NCI-H345 treated with DMSO at 0.1 percent for 48 hours (cell line): ENCODE results near the gene SPINDOC.
"Not testable (repeated sequence)": the region's sequence is repeated elsewhere in the genome, so short reads cannot be mapped to it uniquely, and the experiment has no call there.

ENCODE experiments used
- DNase-seq: peaks from one replicate; lab custom pipeline; 2025; ENCODE audit not compliant: unreplicated experiment; lab: John Stamatoyannopoulos, UW

The SPINDOC gene

DNA sequence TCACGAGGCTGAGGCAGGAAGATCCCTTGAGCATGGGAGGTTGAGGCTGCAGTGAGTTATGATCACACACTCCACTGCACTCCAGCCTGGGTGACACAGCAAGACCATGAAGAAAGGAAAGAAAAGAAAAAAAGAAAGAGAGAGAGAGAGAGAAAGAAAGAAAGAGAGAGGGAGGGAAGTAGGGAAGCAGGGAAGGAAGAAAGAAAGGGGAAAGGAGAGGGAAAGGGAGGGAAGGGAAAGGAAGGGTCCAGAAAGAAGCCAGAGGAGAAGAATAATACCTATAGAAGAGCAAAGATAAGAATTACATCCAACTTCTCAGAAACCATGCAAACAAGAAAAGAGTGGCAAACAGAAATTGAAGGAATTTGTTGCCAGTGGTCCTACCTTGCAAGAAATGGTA is 27.4 kb upstream of the SPINDOC start:
- no peak for DNase-seq

DNA sequence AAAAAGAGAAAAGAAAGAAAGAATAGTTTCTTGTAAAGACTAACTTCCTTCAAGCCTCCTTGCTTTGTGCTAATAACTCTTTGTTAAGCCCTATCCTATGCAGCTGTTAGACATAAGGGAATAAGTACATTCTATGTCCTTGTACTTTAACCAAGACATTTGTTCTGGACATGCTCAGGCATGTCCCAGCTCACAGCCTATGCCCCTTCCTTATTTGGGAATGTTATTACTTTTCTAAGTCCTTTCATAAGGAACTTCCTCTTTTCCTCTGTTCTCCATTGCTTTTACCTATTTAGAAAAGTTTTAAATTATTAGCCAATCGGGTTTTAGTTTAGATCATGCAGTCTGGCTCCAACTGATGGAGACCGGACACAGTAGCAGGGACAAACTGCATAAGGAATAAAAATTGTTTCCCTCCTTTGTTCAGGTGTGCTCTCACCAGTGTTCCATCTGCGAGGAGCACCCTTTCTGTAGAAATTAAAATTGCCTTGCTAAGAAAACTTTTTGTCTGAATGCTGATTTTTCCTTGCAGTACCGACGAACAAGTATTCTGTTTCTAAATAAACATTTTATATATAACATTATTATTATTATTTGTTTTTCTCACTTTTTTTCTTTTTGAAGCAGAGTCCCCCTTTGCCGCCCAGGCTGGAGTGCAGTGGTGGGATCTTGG is 21.6 kb upstream of the SPINDOC start:
- DNase-seq, result no peak

DNA sequence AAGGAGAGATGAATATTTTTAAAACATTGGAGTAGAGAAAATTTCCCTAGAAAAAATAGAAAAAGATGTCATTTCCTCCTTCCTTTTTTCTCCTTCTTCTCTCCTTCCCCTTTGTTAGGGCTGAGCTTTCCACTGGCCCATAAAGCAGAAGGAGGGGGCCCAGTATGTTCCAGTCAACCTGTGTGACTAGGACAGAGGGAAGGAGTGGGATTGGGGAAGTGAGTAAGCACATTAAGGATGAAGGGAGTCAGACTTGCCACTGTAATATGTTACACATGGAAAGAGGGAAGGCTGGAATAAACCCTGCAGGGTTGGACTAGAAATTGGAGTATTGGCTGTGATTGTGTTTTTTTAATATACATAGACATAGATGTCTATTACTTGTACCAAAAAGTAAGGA is 20.1 kb upstream of the SPINDOC start:
- DNase-seq, result no peak

DNA sequence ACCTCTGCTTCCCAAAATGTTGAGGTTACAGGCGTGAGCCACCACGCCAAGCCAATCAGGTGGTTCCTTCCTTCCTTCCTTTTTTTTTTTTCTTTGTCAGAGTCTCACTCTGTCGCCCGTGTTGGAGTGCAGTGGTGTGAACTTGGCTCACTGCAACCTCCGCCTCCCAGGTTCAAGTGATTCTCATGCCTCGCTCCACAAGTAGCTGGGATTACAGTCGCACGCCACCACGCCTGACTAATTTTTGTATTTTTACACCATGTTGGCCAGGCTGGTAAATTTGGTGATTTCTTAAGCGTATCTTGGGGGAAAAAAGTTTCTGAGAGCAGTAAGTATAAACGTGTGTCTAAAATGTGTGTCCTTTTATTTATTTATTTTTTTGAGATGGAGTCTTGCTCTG is 18.2 kb upstream of the SPINDOC start:
- no peak for DNase-seq

DNA sequence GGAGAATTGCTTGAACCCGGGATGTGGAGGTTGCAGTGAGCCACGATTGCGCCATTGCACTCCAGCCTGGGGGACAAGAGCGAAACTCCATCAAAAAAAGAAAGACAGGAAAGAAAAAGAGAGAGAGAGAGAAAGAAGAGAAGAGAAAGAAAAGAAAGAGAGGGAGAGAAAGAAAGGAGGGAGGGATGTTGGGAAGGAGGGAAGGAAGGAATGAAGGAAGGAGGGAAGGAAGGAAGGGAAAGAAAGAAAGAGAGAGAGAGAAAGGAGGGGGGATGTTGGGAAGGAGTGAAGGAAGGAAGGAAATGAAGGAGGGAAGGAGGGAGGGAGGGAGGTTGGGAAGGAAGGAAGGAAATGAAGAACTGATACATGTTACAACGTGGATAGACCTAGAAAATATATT is 12.3 kb upstream of the SPINDOC start:
- DNase-seq, result no peak

DNA sequence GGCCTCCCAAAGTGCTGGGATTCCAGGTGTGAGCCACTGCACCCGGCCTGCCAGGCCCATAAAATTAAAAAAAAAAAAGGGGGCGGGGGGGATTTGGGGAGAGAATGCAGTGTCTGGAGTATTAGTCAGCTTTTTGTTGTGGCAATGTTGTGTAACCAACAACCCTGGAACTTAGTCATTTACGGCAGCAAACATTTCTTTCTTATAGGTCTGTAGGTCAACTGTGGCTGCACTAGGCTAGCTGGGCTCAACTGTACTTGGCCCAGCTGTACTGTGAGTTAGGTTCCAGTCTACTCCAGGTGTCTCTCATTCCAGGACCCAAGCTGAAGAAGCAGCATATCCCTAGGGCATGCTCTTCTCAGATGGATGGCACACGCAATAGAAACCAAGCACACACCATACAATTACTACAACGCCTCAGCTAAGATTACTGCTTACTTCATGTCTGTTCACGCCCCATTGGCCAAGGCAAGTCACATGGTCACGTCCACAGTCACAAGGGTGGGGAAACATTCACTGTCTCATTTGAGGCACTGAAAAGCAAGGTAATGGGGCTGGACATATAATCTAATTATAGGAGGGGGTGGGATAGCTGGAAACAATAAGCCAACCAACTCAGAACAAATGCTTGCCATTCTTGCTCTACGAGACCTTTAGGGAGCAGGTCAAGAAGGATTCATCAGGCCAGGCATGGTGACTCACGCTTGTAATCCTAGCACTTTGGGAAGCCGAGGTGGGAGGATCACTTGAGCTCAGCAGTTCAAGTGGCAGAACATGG is 10.4 kb upstream of the SPINDOC start:
- DNase-seq, result no peak

DNA sequence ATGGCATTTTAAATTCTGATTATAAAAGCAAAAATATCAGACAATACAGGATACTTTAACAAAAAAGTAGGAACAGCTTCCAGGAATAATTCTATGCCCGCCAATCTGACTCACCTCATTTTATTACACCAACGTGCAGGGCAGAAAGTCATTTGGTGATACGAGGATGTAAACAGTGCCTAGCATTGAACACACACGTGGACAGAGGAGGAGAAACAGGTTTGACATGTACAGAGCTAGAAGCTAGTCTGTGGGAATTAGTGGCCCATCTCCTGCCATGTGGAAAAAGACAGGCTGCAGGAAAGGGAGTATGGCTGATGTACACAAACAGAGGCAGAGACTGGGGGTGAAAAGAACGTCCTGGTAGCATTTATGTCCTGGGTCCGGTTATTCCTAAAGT is 9.0 kb upstream of the SPINDOC start:
- no peak for DNase-seq

DNA sequence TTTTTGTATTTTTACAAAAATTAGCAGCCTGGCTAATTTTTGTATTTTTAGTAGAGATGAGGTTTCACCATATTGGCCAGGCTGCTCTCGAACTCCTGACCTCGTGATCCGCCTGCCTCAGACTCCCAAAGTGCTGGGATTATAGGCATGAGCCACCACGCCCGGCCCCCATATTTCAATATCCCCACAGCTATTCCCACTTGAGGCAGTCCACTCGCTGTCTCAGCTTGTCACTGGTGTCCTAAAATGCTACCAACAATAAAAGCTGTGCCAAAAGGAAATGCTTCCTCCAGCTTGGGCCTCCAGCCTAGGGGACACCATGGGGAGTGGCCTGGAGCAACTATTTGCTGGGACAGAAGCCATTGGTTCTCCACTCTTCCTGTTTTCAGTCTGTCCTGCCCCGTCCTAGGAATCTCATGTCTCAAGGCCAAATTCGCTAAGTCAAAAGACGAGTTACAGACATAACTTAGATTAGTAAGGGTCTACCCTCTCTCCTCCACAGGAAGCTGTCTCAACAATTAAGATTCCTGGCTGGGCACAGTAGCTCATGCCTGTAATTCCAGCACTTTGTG is 7.3 kb upstream of the SPINDOC start:
- no peak for DNase-seq

DNA sequence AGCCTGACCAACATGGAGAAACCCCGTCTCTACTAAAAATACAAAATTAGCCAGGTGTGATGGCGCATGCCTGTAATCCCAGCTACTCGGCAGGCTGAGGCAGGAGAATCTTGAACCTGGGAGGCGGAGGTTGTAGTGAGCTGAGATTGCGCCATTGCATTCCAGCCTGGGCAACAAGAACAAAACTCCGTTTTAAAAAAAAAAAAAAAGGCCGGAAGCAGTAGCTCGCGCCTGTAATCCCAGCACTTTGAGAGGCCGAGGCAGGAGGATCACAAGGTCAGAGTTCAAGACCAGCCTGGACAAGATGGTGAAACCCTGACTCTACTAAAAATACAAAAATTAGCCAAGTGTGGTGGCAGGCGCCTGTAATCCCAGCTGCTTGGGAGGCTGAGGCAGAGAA is 2.9 kb upstream of the SPINDOC start:
- not testable (repeated sequence) for DNase-seq

DNA sequence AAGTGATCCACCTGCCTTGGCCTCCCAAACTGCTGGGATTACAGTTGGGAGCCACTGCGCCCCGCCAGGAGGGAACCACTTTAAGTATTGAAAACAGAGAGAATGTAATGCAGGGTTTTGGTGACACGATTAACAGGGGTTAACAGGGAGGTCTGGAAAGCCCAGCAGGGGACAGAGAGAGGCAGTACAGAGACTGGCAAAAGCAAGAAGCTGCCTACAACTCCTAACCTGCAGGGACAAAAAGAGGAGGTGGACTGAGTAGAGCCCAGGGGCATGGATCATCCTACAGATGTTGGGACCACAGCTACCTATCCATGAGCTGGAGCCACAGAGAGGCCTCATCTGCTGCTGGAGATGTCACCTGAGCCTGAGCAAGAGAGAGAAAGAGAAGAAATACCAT is 1.7 kb upstream of the SPINDOC start:
- DNase-seq, result no peak

DNA sequence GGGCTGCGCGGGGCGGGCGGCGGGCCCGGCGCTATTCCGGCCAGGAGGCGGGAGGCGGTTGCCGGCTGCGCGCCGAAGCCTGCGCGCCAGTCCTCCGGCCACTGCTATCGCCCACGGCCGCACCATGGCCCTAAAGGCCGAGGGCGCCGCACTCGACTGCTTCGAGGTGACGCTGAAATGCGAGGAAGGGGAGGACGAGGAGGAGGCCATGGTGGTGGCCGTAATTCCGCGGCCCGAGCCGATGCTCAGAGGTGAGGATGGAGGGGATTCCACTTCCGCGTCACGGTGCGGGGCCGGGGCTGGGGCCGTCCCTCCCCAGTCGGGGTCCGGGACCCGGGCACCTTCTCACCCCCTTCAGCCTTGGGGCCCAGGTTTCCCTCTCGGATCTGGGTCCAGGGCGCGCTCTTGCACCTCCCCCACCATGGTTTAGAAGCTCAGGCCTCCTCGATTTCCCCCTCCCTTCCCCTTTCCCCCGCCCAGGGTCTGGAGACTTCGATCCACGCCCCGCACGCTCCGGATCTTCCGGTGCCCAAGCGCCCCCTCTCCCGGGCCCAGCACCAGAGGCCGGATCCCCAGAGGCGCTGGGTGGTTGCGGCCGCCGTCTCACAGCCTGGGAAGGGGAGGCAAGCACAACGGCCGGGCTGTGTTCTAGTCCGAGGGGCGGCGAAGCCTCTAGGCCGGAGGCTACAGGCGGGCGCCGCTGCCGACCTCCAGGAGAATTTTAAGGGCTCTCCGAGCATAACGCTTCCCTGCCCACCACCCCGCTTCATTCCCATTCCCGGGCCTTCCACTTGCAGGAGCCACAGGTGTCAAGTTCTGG is 517 bp downstream of the SPINDOC start:
- no peak for DNase-seq

DNA sequence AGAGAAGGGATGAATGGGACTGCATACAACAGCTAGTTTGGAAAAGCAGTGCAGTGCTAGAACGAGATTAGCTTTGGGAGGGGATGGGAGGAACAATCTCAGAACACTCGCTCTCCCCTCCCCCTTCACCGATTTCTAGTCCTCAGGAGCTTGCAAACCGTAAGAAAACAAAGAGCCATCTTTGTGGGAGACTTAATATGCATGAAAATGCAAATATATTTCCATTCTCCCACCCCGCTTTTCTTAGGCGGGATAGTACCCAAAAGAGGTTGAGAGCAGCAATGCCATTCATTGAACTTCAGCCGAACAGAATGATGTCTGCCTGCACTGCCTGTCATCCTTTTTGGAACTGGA is 1.1 kb downstream of the SPINDOC start:
- DNase-seq, result no peak

DNA sequence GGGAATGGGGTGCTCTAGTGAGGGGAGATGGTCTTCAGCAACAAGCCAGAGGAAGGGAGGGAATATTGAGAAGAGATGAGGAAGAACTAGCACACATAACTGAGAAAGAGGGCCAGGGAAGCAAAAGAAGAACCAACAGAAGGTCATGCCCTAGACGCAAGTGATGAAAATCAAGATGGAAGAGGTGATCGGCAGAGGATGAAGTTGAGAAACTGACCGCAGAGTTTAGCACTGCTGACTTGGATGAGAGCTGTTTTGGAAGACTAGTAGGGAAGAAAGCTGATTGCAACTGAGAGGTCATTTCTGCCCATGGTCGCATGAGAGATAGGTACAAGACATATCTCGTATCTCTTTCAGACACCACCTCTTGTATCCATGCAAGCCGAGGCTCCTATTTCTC is 2.9 kb downstream of the SPINDOC start:
- DNase-seq, result no peak

DNA sequence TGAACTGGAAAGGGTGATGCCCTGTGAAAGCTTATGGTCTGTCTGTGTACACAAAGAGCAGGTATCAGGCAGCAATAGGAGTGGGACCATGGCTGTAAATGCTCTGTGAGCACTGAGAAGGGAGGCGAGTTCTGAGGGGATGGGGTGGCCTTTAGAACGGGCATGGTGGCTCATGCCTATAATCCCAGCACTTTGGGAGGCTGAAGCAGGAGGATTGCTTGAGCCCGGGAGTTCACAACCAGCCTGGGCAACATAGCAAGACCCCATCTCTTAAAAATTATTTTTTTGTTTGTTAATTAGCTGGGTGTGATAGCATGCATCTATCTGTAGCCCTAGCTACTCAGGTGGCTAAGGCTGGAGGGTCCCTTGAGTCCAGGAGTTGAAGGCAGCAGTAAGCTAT is 3.5 kb downstream of the SPINDOC start:
- no peak for DNase-seq

DNA sequence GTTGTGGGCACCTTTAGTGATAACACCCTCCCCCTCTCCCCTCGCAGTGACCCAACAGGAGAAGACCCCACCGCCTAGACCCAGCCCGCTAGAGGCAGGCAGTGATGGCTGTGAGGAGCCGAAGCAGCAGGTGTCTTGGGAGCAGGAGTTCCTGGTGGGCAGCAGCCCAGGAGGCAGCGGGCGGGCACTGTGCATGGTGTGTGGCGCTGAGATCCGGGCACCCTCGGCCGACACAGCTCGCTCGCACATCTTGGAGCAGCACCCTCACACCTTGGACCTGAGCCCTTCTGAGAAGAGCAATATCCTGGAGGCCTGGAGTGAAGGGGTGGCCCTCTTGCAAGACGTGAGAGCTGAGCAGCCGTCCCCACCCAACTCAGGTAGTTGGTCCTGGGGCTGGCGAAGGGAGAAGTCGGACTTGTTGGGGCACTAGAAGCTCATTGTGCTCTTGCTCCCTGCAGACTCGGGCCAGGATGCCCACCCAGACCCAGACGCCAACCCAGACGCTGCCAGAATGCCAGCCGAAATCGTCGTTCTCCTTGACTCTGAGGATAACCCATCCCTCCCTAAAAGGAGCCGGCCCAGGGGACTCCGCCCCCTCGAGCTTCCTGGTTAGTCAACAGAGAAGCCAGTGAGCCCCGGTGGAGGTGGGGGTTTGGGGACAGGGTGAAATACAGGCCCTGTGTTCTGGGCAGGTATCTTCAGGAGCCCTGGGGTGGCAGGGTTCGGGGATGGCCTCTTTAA is 4.7 kb downstream of the SPINDOC start:
- no peak for DNase-seq

DNA sequence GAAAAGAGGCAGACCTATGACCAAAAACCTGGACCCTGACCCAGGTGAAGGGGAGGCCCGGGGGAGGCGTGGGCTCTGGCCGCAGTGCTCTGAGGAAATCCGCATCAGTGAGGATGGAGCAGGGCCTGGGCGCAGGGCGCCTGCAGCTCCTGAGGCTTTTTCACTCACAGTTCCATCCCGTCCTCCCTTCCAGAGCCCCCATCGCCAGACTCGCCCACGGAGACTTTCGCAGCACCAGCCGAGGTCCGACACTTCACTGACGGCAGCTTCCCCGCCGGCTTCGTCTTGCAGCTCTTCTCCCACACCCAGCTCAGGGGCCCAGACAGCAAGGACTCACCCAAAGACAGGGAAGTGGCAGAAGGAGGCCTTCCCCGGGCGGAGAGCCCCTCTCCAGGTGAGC is 5.4 kb downstream of the SPINDOC start:
- DNase-seq, result no peak

DNA sequence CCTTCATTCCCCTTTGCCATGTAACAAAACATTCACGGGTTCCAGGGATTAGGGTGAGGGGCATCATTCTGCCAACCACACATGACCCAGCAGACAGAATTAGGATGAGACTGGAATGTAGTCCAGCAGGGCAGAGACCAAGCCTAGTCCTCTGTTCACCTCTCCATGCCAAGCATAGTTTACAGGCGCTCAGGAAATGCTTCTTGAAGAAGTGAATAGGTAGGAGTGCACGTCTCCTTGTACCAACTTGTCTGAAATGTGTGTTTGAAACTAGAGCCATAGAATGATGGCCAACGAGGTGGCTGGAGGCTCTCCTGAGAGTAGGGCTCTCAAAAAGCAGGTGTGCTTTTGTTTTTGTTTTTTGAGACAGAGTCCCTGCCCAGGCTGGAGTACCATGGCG is 8.2 kb downstream of the SPINDOC start:
- DNase-seq, result no peak

DNA sequence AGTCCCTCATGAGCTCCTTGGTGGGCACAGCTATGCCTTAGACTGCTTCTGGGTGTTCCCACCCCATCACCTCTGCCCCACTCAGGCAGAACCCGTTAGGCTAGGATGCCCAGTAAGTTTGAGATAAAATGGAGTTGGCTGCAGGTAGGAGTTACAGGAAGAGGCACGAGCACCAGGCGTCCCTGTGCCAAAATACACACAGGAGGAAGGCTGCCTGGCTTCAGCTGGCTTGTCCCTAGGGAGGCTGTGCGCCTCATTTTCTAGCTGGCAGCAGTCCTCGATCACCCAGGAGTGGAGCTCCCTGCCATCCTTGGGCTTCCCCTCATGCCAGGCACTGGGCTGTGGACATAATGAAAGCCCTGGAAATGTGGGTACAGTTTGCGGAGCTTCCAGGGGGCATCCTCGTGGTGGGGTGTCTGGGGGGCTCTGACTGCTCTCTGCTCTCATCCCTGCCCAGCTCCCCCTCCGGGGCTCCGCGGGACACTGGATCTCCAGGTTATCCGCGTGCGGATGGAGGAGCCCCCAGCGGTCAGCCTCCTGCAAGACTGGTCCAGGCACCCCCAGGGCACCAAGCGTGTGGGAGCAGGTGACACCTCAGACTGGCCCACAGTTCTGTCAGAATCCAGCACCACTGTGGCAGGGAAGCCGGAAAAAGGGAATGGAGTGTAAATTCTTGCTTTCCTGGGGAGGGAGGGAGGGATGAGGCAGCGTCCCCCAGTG is 13.4 kb downstream of the SPINDOC start:
- DNase-seq, result no peak

DNA sequence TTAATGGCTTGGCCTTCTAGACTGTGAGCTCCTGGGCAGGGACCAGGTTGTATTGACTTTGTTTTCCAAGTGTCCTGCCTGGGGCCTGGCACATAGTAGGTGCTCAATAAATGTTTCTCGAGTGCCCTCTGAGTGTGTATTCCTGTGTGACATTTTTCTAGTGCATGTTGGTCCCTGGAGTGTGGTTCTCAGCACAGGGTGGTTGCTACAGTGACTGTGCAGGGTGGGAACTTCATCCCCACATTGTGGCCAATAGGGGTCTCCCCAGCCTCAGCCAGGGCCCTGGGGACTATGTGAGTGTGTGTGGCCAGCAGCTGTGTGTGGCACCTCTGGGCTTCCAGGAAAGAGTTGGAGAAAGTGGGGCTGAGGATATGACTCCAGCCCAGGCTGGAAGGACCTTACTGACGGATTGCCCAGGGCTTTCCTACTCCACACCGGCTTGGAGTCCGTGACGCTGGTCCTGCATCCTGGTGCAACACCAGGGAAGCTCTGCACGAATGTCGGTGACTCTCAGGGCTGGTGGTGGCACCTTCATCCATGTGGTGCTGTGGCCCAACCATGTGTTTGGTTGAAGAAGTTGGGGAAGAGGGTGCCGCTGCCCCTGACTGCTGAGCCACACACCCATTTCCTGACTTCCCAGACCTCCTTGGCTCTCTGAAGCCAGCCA is 16.7 kb downstream of the SPINDOC start:
- no peak for DNase-seq

DNA sequence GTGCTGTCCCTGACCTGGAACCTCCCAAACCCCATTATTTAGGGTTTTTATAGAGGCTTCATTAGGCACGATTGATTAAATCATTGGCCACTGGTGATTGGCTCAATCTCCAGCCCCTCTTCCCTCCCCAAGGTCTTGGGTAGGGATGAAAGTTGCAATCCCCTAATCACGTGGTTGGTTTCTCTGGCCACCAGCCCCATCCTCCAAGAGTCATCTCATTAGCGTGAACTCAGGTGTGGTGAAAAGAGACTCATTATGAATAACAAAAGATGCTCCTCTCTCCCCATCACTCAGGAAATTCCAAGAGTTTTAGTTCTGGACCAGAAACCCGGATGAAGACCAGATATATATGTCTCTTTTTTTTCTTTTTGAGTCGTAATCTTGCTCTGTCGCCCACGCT is 18.1 kb downstream of the SPINDOC start:
- no peak for DNase-seq
